ENCODE results near the gene GALNT11. TPM values are rescaled to one million over a fixed set of nuclear protein-coding genes. Genes with fewer than 3 reads are reported as not detected.
A peak's percentile ranks its signal among the peaks of the same experiment; 100 is the strongest.

Gene GALNT11
- total and polyA plus RNA-seq, 2 of the 4 experiments (the other 2 are of a cell fraction) = 24.4 to 29.3 TPM

- BruUV-seq (replicated peaks) = no TSS peak
- no peaks in the 10 kb centered on the region for H3K27me3 ChIP-seq (ENCODE audit: control insufficient read depth, insufficient read depth, low read length)
- no peak overlapping the region for H3K27ac ChIP-seq (ENCODE audit: insufficient read depth, low read length)
- no peak overlapping the region for H2BK15ac ChIP-seq (ENCODE audit: low read depth, low read length)
- no peak overlapping the region for H3K4ac ChIP-seq (ENCODE audit: low read depth, low read length)
- no peak overlapping the region for H3K4me2 ChIP-seq (ENCODE audit: low read depth, low read length)
- no peak overlapping the region for H3K14ac ChIP-seq (replicated peaks; ENCODE audit: low read depth, low read length)
- H2AK5ac ChIP-seq (ENCODE audit: low read depth, low read length) = no peak overlapping the region
- H3K56ac ChIP-seq (ENCODE audit: extremely low read depth, insufficient read depth, low read length) = no peak overlapping the region
- no peak overlapping the region for H3K9ac ChIP-seq (ENCODE audit: low read depth, low read length)
- H3K79me1 ChIP-seq (ENCODE audit: low read depth in 1 of 2, low read length in 2 of 2) = peaks cover 8 to 23% of the 10 kb centered on the region in 2 experiments; a peak in 2 of 4 replicates
- no peak overlapping the region for H2BK20ac ChIP-seq (ENCODE audit: low read depth, low read length)
- H3K18ac ChIP-seq (ENCODE audit: low read depth, low read length) = no peak overlapping the region
- CTCF ChIA-PET = no interaction called here
- H4K8ac ChIP-seq (ENCODE audit: low read depth in 2 of 2, low read length in 2 of 2) = no peak overlapping the region
- peaks cover 13% of the 10 kb centered on the region; the same call in 1 of the 2 replicates for H4K20me1 ChIP-seq (ENCODE audit: insufficient read depth, low read length)
- peaks cover 54% of the 10 kb centered on the region for H3K36me3 ChIP-seq (ENCODE audit: control insufficient read depth, insufficient read depth, low read length)
- in situ Hi-C loops (cut with MboI; ENCODE audit: low sequenced_read_pairs) = no loop called here
- ATAC-seq (ENCODE audit: low read depth) = 0 out of 2 replicates have a peak, but pooled peaks have one; percentile 18
- no peak for DNase-seq
- H4K91ac ChIP-seq (ENCODE audit: insufficient read depth, low read depth, low read length) = no peak overlapping the region
- no peak overlapping the region for H2BK120ac ChIP-seq (ENCODE audit: low read depth, low read length)
- no peak overlapping the region for H2AFZ ChIP-seq (replicated peaks; ENCODE audit: low read length, poor library complexity)
- TF ChIP-seq BHLHE40 (IDR thresholded peaks at IDR 0.05; ENCODE audit: low read depth, low read length) = no peak
- no peak for TF ChIP-seq USF2 (IDR thresholded peaks at IDR 0.05; ENCODE audit: low read depth, low read length)
- TF ChIP-seq NFE2L2 (IDR thresholded peaks at IDR 0.05; ENCODE audit: low read depth, low read length) = no peak
- no peak for TF ChIP-seq ELK1 (IDR thresholded peaks at IDR 0.05; ENCODE audit: borderline replicate concordance, low read depth, low read length)
- dilution Hi-C loops (cut with HindIII; ENCODE audit: low sequenced_read_pairs, unreplicated experiment) = no loop called here
- no peak overlapping the region for H3K4me3 ChIP-seq (ENCODE audit: insufficient read depth, low read depth, low read length)
- H3K9me1 ChIP-seq (ENCODE audit: insufficient read depth, low read length) = peaks cover 4% of the 10 kb centered on the region
- POLR2A ChIA-PET (ENCODE audit: unreplicated experiment) = interaction anchor here (1.0 kb wide), 1 partner anchor 14 kb away, joined by 3 read pairs; no protein-coding TSS in a partner anchor
- H2BK5ac ChIP-seq (ENCODE audit: low read depth, low read length, poor library complexity, severe bottlenecking) = no peak overlapping the region
- no peak overlapping the region for H4K5ac ChIP-seq (ENCODE audit: low read depth, low read length)
- WGBS, 2 experiments (ENCODE audit: extremely low coverage in 2 of 2, insufficient read length in 1 of 2) = no CpG with 5 or more reads among the region's 6 CpGs
- H3K9me3 ChIP-seq (ENCODE audit: control insufficient read depth, insufficient read depth, low read length) = no peaks in the 10 kb centered on the region
- H3K23ac ChIP-seq (ENCODE audit: low read depth, low read length) = no peak overlapping the region
- peaks cover 2% of the 10 kb centered on the region; the same call in 1 of the 2 replicates for H3K4me1 ChIP-seq (ENCODE audit: control insufficient read depth, insufficient read depth, low read length)
- intact Hi-C loops (cut with micrococcal nuclease) = loop anchor here (5.0 kb wide), 1 partner anchor 122 kb away; the partner anchor contains the start of gene GALNT11
- H2AK9ac ChIP-seq (replicated peaks; ENCODE audit: low read depth, low read length, poor library complexity) = no peak overlapping the region
Observed at GRCh38 chr7:152149363-152149762, 123.9 kb downstream of the GALNT11 start.

All from IMR-90 (cell line).